NCI-H510A treated with DMSO at 0.1 percent for 48 hours (cell line): ENCODE measurements around the gene EPB41L4B.
"Not testable (repeated sequence)": the region's sequence is repeated elsewhere in the genome, so short reads cannot be mapped to it uniquely, and the experiment has no call there.

Experiments
- DNase-seq: peaks from one replicate; lab custom pipeline; 2025; lab: John Stamatoyannopoulos, UW

Gene EPB41L4B

DNA sequence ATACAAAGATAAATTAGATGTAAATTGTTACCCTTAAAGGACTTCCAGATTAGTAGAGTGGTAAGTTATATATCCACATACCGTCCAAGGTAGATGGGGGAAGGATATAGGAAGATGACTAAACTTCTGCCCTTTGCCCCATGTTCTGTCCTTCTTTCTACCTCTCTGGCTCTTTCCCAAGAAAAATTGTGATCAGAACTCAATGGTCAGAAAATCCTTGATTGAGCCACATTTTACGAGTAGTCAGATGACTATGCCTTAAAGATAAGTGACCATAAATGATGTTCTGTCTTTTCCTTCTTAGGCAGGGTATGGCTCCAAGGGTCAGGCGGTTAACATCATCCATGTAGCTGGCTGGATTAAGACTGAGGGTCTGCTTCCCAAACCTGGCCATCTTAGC lies 158.2 kb downstream of the EPB41L4B start:
- no peak for DNase-seq

- DNase-seq = no peak
Measured at GRCh38 chr9:109161471-109161870, 159.4 kb downstream of the EPB41L4B start.

DNA sequence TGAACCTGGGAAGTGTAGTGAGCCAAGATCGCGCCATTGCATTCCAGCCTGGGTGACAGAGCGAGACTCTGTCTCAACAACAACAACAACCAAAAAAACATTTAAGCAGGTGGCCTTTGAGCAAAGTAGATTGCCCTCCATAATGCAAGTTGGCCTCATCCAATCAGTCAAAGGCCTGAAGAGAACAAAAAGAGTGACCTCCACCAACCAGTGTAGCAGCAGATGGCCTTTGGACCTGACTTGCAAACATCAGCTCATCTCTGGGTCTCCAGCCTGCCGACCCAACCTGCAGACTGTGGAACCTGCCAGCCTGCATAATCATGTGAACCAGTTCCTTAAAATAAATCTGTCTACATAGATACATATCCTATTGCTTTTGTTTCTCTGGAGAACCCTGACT lies 161.3 kb downstream of the EPB41L4B start:
- DNase-seq = no peak

DNA sequence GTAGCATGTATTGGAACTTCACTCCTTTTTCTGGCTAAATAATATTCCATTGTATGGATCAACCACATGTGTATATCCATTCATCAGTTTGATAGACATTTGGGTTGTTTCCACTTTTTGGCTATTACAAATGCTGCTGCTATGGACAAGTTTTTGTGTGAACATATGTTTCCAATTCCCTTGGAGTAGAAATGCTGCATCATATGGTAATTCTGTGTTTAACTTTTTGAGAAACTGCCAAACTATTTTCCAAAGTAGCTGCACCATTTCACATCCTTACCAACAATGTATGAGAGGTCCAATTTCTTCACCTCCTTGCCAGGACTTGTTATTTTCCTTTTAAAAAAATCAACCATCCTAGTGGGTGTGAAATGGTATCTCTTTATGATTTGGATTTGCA lies 162.2 kb downstream of the EPB41L4B start:
- no peak for DNase-seq

- DNase-seq = no peak
Measured at GRCh38 chr9:109156708-109157107, 164.2 kb downstream of the EPB41L4B start.

GRCh38 chr9:109150925-109151545 lies 169.8 kb downstream of the EPB41L4B start:
- peak; percentile 7 for DNase-seq

- DNase-seq = no peak
Measured at GRCh38 chr9:109149722-109150121, 171.1 kb downstream of the EPB41L4B start.

- DNase-seq = no peak
Measured at GRCh38 chr9:109149089-109149488, 171.8 kb downstream of the EPB41L4B start.

DNA sequence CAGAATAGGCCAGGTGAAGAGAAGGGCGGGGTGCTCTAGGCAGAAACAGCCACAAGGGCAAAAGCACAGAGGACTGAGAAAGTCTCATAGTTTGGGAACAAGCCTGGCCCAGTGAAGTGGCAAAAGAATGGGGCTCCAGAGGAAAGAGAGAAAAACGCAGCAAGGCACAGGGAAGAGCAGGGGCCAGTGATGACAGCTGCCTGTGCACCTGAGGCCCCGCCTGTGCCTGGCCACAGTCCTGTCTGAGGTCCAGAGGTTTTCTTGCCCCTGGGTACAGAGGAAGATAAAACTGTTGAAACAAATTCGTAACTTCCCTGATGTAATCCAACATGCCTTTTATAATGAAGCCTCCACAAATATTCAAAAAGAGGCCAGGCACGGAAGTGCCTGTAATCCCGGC lies 175.8 kb downstream of the EPB41L4B start:
- no peak for DNase-seq

- peak; percentile 27 for DNase-seq
Measured at GRCh38 chr9:109143881-109144562, 176.8 kb downstream of the EPB41L4B start.

- no peak for DNase-seq
Measured at GRCh38 chr9:109141375-109141774, 179.5 kb downstream of the EPB41L4B start.

- DNase-seq = no peak
Measured at GRCh38 chr9:109139851-109140250, 181.0 kb downstream of the EPB41L4B start.

DNA sequence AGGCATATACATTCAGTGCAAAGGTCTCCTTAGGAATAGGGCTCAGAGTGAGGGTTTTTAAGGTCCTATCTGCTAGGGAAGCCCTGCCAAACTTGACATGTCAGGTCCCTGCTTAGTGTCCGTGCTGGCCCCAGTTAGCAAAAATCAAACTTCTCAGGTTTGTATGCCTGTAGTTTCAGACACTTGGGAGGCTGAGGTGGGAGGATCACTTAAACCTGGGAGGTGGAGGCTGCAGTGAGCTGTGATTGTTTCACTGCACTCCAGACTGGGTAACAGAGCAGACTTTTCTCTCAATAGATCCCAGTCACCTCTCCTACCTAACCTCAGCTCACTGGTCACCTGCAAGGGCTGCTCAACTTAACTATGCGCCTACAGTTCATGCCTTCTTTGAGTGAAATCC lies 182.4 kb downstream of the EPB41L4B start:
- no peak for DNase-seq

DNA sequence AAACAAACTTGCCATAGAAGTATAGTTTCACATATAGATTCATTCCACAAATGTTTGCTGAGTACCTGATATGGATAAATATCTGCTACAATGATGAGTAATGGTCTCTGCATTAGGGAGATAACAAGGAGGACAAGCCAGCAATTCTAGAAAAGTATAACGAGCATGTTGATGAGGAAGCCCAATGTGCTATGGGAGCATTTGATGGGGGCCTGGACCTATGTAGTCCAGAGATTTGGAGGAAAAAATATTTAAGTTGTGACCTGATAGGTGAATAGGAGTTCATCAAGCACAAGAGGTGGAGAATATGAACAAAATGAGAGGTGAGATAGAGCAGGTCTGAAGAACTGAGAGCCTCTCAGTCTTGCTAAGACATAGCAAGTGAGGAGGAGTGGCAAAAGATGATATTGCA lies 186.7 kb downstream of the EPB41L4B start:
- DNase-seq = no peak

DNA sequence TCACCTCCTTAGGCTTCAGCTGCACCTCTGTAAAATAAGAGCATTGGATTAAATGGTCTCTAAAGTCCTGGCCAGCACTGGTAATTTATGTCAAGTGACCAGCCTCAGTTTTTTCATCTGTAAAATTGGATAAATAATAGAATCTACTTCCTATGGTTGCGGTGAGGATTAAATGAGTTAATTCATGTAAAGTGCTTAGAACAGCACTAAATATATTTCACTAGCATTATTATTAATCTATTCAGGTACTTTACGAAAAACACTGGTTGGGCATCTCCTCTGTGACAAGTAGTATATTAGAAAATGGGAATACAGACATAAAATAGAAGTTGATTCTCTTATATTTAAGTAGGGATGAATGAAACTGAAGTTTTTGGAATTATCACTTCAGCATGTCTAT lies 187.3 kb downstream of the EPB41L4B start:
- no peak for DNase-seq

- no peak for DNase-seq
Measured at GRCh38 chr9:109132567-109133021, 188.3 kb downstream of the EPB41L4B start.

- no peak for DNase-seq
Measured at GRCh38 chr9:109129470-109130197, 191.2 kb downstream of the EPB41L4B start.

DNA sequence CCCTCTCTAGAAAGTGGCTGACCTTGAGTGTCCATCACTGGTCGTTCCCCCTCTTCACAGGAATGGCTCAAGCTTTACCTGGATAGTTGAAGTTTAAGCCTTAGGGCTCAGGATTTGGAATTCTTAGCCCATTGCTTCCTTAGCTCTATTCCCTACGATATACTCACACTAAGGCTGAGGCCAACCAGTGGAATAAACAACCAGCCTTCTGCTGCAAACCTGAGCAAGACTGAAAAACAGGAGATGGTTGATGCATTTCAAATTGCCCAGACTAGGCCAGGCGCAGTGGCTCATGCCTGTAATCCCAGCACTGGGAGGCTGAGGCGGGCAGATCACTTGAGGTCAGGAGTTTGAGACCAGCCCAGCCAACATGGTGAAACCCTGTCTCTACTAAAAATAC lies 194.2 kb downstream of the EPB41L4B start:
- not testable (repeated sequence) for DNase-seq

- DNase-seq = no peak
Measured at GRCh38 chr9:109124121-109124520, 196.7 kb downstream of the EPB41L4B start.

DNA sequence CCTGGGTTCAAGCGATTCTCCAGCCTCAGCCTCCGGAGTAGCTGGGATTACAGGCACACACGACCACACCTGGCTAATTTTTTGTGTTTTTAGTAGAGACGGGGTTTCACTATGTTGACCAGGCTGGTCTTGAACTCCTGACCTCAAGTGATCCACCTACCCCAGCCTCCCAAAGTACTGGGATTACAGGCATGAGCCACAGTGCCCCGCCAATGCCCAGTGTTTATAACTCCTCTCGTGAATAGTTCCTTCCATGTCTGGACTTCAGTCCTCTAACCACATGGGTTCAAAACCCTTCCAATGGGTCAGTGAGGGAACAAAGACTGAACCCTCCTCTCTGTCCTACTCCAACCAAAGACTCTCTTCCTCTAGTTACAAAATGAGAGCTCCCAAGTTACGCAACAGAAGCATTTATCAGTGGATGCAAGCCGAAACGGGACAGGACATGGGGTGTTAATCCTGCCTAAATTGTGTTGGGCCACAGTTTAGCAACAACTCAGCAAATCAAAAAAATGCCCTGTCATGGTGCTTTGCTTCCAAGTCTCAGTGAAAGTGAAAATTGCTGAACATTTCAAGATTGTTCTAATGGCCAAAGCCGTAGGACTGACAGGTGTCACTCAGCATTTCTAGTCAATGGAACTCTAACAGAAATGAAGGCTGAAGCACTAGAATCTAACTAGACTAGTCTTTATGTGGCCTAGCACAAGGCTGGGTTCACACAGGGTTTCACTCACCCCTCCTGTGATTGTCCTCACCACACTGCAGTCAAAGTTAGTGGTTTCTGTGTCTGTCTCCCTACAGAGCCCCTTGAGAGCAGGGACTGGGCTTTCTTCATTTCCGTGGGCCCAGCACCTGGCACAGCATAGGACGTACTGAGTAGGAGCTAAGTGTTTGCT lies 197.9 kb downstream of the EPB41L4B start:
- DNase-seq = no peak
